Neuronal stem cell (in vitro differentiated cells): Measurements from ENCODE around the gene PTPRM.

ENCODE experiments used
- DNase-seq: peaks from one replicate; pipeline ENCODE4 v3.0.0-alpha.2; 2013; ENCODE audit warnings: low spot score
- H2AFZ ChIP-seq: one replicate; pipeline ENCODE4 v1.6.1; 2013; ENCODE audit warnings: mild to moderate bottlenecking, low read length, inconsistent platforms
- H2AK5ac ChIP-seq: 2 replicates; pipeline ENCODE4 v1.6.1; 2013; ENCODE audit warnings: low read depth, mild to moderate bottlenecking, inconsistent platforms, low read length, moderate library complexity, mixed read lengths
- H2BK120ac ChIP-seq: 2 replicates; pipeline ENCODE4 v1.6.1; 2013; ENCODE audit warnings: low read depth, mild to moderate bottlenecking, inconsistent platforms, low read length, moderate library complexity, mixed read lengths
- H2BK12ac ChIP-seq: one replicate; pipeline ENCODE4 v1.6.1; 2013; ENCODE audit warnings: low read length, inconsistent platforms
- H2BK15ac ChIP-seq: 2 replicates; pipeline ENCODE4 v1.6.1; 2013; ENCODE audit warnings: mild to moderate bottlenecking, low read length, inconsistent platforms, mixed read lengths
- H2BK5ac ChIP-seq: one replicate; pipeline ENCODE4 v1.6.1; 2013; ENCODE audit warnings: inconsistent platforms, mild to moderate bottlenecking, low read length, moderate library complexity
- H3K14ac ChIP-seq: one replicate; pipeline ENCODE4 v1.6.1; 2013; ENCODE audit warnings: low read length, inconsistent platforms
- H3K18ac ChIP-seq: 2 replicates; pipeline ENCODE4 v1.6.1; 2013; ENCODE audit warnings: low read length, inconsistent platforms
- H3K23ac ChIP-seq: 2 replicates; pipeline ENCODE4 v1.6.1; 2013; ENCODE audit warnings: low read depth, mild to moderate bottlenecking, mixed read lengths, low read length, inconsistent platforms; ENCODE audit not compliant: poor library complexity
- H3K27ac ChIP-seq: replicated peaks from 3 replicates; pipeline ENCODE4 v1.5.1; 2013; ENCODE audit warnings: low read length, inconsistent platforms
- H3K27me3 ChIP-seq, 3 experiments: 2 replicates each; pipeline ENCODE4 v1.6.1; 2013; ENCODE audit warnings: low read length in 3 of 3, mild to moderate bottlenecking in 2 of 3, inconsistent platforms in 1 of 3, low read depth in 1 of 3, mixed read lengths in 1 of 3, moderate library complexity in 1 of 3; ENCODE audit not compliant: control insufficient read depth in 3 of 3, insufficient read depth in 3 of 3
- H3K36me3 ChIP-seq, 2 donors: replicated peaks in 1 of 2; 2 replicates each; pipeline ENCODE4 v1.6.1; 2013; ENCODE audit warnings: low read length in 2 of 2; ENCODE audit not compliant: control insufficient read depth in 2 of 2, insufficient read depth in 2 of 2
- H3K4ac ChIP-seq: 2 replicates; pipeline ENCODE4 v1.6.1; 2013; ENCODE audit warnings: inconsistent platforms, mild to moderate bottlenecking, low read length, moderate library complexity
- H3K4me1 ChIP-seq, 2 donors: 1 replicate in 1 of 2; 2 replicates in 1 of 2; pipeline ENCODE4 v1.6.1; 2013; ENCODE audit warnings: low read length in 2 of 2, low read depth in 1 of 2; ENCODE audit not compliant: control insufficient read depth in 2 of 2, insufficient read depth in 1 of 2
- H3K4me2 ChIP-seq: one replicate; pipeline ENCODE4 v1.6.1; 2013; ENCODE audit warnings: mild to moderate bottlenecking, low read length, inconsistent platforms; ENCODE audit not compliant: insufficient read depth, poor library complexity, severe bottlenecking
- H3K4me3 ChIP-seq, 2 donors: 2 replicates each; pipeline ENCODE4 v1.5.1; 2013; ENCODE audit warnings: low read length in 2 of 2, mild to moderate bottlenecking in 2 of 2, inconsistent platforms in 1 of 2, moderate library complexity in 1 of 2
- H3K79me1 ChIP-seq: one replicate; pipeline ENCODE4 v1.6.1; 2013; ENCODE audit warnings: low read depth, mild to moderate bottlenecking, inconsistent platforms, low read length, moderate library complexity
- H3K9ac ChIP-seq: one replicate; pipeline ENCODE4 v1.6.1; 2013; ENCODE audit warnings: mild to moderate bottlenecking, low read depth, low read length, inconsistent platforms; ENCODE audit not compliant: poor library complexity
- H3K9me3 ChIP-seq, 2 donors: replicated peaks in 1 of 2; 2 replicates each; pipeline versions ENCODE3 to v1.6.1; 2013; ENCODE audit warnings: low read length in 2 of 2, mild to moderate bottlenecking in 2 of 2, inconsistent platforms in 1 of 2, low read depth in 1 of 2, mixed read lengths in 1 of 2, moderate library complexity in 1 of 2; ENCODE audit not compliant: control insufficient read depth in 2 of 2, insufficient read depth in 1 of 2
- H4K8ac ChIP-seq: one replicate; pipeline ENCODE4 v1.6.1; 2013; ENCODE audit warnings: low read depth, mild to moderate bottlenecking, inconsistent platforms, low read length, moderate library complexity
- H4K91ac ChIP-seq: one replicate; pipeline ENCODE4 v1.6.1; 2013; ENCODE audit warnings: low read length, low read depth, mild to moderate bottlenecking, inconsistent platforms; ENCODE audit not compliant: poor library complexity
- WGBS, 2 donors: extraction: QIAGEN DNeasy Blood & Tissue Kit; methylation state at CpG; one replicate each; pipeline ENCODE4 v1.1.7; 2013; ENCODE audit warnings: missing lambda C conversion rate in 2 of 2, mixed read lengths in 1 of 2; ENCODE audit not compliant: insufficient read length in 2 of 2, insufficient replicate concordance in 1 of 2; ENCODE audit errors: extremely low coverage in 2 of 2; 5-methylcytosine and 5-hydroxymethylcytosine counted together

Gene PTPRM

DNA sequence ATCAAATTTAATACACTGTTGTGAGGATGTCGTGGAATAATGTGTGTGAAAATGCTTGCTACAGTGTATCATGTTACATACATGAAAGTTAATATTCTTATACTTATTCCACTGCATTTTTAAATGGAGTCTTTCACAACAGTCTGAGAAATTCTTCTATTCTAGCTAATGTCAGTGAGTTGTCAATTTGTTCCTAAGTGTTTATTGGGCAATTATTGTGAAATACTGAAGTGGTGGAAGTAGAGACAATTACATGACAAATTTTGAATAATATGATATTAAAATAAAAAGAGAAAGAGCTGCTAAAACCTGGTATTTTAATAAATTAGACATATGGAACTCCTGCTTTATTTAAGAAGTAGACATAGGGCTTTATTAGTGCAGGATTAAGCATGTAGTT is 176.1 kb downstream of the PTPRM start:
- Histone ChIP-seq H2AK5ac (no peak overlapping the region), H3K9me3 (peaks cover 2 to 14% of the 10 kb centered on the region in 2 donors), H4K8ac (no peak overlapping the region), H2BK120ac (no peak overlapping the region), H3K4me2 (no peak overlapping the region), H3K9ac (no peak overlapping the region), H2AFZ (no peak overlapping the region), H3K4ac (no peak overlapping the region), H3K4me3 (no peak overlapping the region), H3K27me3 (no peaks in the 10 kb centered on the region), H3K36me3 (no peaks in the 10 kb centered on the region), H2BK15ac (no peak overlapping the region), H3K79me1 (no peaks in the 10 kb centered on the region), H3K18ac (no peak overlapping the region), H3K27ac (no peak overlapping the region), H3K4me1 (peaks cover 3 to 9% of the 10 kb centered on the region in 2 donors), H4K91ac (no peak overlapping the region), H2BK5ac (no peak overlapping the region), H3K14ac (no peak overlapping the region), H3K23ac (no peak overlapping the region), H2BK12ac (no peak overlapping the region)
- no peak for DNase-seq
- no CpG with 5 or more reads among the region's 1 CpG for WGBS, 2 donors

GRCh38 chr18:7746106-7746505 is 179.0 kb downstream of the PTPRM start:
- WGBS, 2 donors: no CpG with 5 or more reads among the region's 3 CpGs
- no peak overlapping the region for H3K27ac ChIP-seq
- H3K23ac ChIP-seq: no peak overlapping the region
- no peak overlapping the region for H3K18ac ChIP-seq
- no peak overlapping the region for H3K4me2 ChIP-seq
- H4K8ac ChIP-seq: no peak overlapping the region
- H3K36me3 ChIP-seq: no peaks in the 10 kb centered on the region
- no peak overlapping the region for H2BK5ac ChIP-seq
- no peak overlapping the region for H2AFZ ChIP-seq
- H3K14ac ChIP-seq: no peak overlapping the region
- H4K91ac ChIP-seq: no peak overlapping the region
- H3K27me3 ChIP-seq: no peaks in the 10 kb centered on the region
- H2BK12ac ChIP-seq: no peak overlapping the region
- H3K4me1 ChIP-seq: peaks cover 13% of the 10 kb centered on the region in 2 donors
- DNase-seq: no peak
- H3K9me3 ChIP-seq: peaks cover 2 to 14% of the 10 kb centered on the region in 2 donors
- no peaks in the 10 kb centered on the region for H3K79me1 ChIP-seq
- no peak overlapping the region for H2BK120ac ChIP-seq
- H3K9ac ChIP-seq: no peak overlapping the region
- H3K4ac ChIP-seq: no peak overlapping the region
- no peak overlapping the region for H3K4me3 ChIP-seq
- no peak overlapping the region for H2AK5ac ChIP-seq
- H2BK15ac ChIP-seq: no peak overlapping the region

DNA sequence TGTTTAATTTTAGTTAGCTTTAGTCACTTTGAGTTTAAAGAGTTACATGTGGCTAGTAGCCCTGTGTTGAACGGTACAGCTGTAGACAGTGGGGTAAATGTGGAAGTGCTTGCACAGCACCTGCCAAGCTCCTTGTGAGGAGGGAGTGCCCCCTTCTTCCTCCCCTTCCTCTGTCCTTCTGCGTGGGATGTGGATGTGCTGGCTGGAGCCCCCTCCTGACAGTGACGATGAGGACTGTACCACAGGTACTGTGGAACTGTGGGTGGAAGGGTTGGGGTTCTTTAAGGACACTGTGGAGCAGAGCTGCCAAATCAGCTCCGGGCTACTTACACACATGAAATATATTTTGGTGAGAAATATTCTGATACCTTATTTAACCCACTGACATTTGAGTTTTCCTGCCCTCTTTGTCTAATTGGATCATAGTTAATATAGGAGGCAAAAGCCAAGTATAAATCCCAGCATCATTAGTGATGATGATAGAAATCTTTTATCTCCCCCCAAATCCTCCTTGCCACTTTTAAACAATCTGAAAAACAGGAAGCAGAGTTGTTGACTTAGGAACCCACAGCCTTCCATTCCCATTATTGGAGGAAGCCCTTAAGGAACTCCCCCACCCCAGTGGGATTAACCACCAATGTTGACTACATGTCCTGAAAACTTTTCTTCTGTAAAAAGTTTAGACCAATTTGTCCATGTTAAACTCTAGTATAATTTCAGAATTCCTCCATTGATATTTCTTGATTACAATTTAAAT is 181.3 kb downstream of the PTPRM start:
- peak overlapping the region; percentile 68 for H2BK12ac ChIP-seq
- WGBS, 2 donors: no CpG with 5 or more reads among the region's 4 CpGs
- no peak overlapping the region for H3K4me3 ChIP-seq
- H2AK5ac ChIP-seq: peak overlapping the region; percentile 26
- no peaks in the 10 kb centered on the region for H3K36me3 ChIP-seq
- peak overlapping the region; percentile 43 for H3K23ac ChIP-seq
- no peak overlapping the region for H2BK5ac ChIP-seq
- H4K8ac ChIP-seq: no peak overlapping the region
- H3K18ac ChIP-seq: peak overlapping the region; percentile 83
- H4K91ac ChIP-seq: no peak overlapping the region
- H3K4me2 ChIP-seq: no peak overlapping the region
- H2BK15ac ChIP-seq: peak overlapping the region; percentile 34
- peaks cover 9 to 12% of the 10 kb centered on the region in 2 donors for H3K4me1 ChIP-seq
- H3K27me3 ChIP-seq: no peaks in the 10 kb centered on the region
- no peak overlapping the region for H2BK120ac ChIP-seq
- peaks cover 2 to 14% of the 10 kb centered on the region in 2 donors for H3K9me3 ChIP-seq
- no peak overlapping the region for H3K4ac ChIP-seq
- H3K14ac ChIP-seq: no peak overlapping the region
- no peak overlapping the region for H2AFZ ChIP-seq
- DNase-seq: no peak
- H3K27ac ChIP-seq: no peak overlapping the region
- H3K79me1 ChIP-seq: no peaks in the 10 kb centered on the region
- H3K9ac ChIP-seq: no peak overlapping the region

DNA sequence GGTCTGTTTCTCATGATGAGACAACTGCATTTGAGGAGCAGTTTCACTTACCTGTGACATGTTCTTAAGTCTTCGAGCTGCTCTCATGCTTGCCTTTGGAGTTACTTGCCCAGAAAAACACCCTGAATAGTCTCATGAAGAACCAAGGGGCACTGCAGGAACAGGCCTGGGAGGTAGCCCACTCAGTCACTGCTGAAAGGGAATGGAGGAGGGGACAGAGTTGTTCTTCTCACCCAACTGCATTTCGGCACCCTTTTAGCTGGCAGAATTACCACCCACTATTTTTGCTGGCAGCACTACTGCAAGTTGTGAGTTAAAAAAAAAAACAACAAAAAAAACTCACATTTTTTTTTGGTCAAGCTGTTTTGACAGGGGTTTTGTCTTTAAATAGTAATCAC is 181.9 kb downstream of the PTPRM start:
- H3K4me2 ChIP-seq: no peak overlapping the region
- no peak overlapping the region for H2BK5ac ChIP-seq
- no peak for DNase-seq
- H4K91ac ChIP-seq: no peak overlapping the region
- no peak overlapping the region for H2BK12ac ChIP-seq
- H3K9me3 ChIP-seq: peaks cover 2 to 14% of the 10 kb centered on the region in 2 donors
- no peaks in the 10 kb centered on the region for H3K36me3 ChIP-seq
- no peak overlapping the region for H3K27ac ChIP-seq
- H3K9ac ChIP-seq: no peak overlapping the region
- no peak overlapping the region for H2AFZ ChIP-seq
- no peak overlapping the region for H4K8ac ChIP-seq
- no peak overlapping the region for H3K4me3 ChIP-seq
- peaks cover 9 to 12% of the 10 kb centered on the region in 2 donors for H3K4me1 ChIP-seq
- no peak overlapping the region for H2BK15ac ChIP-seq
- no peaks in the 10 kb centered on the region for H3K27me3 ChIP-seq
- no peaks in the 10 kb centered on the region for H3K79me1 ChIP-seq
- no peak overlapping the region for H2AK5ac ChIP-seq
- no peak overlapping the region for H3K18ac ChIP-seq
- no peak overlapping the region for H3K4ac ChIP-seq
- no CpG with 5 or more reads among the region's 2 CpGs for WGBS, 2 donors
- H2BK120ac ChIP-seq: no peak overlapping the region
- H3K14ac ChIP-seq: no peak overlapping the region
- H3K23ac ChIP-seq: no peak overlapping the region
